Posterior cingulate gyrus (tissue), 11 donors: ENCODE data around the gene CS.
"Not testable (repeated sequence)": the region's sequence is repeated elsewhere in the genome, so short reads cannot be mapped to it uniquely, and the experiment has no call there.

Source experiments
- DNase-seq, 10 donors: peaks; one replicate each; pipeline versions ENCODE4 v3.0.0 to v3.0.0-alpha.2; 2020 to 2021; ENCODE audit warnings: mixed read lengths in 3 of 10
- intact Hi-C: fragments of 100-400 bp; cut with DNase I; formaldehyde crosslinking; loops from one replicate; pipeline ENCODE4 v1.15.1; 2023

The CS gene

DNA sequence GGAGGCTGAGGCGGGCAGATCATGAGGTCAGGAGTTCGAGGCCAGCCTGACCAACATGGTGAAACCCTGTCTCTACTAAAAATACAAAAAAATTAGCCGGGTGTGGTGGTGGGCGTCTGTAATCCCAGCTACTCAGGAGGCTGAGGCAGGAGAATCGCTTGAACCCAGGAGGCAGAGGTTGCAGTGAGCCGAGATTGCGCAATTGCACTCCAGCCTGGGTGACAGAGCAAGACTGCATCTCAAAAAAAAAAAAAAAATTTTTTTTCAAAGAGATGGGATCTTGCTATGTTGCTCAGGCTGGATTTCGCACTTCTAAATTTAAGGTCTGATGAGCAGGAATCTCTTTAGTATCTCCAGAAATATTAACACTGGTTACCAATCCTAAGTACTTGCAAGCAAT is 21.5 kb upstream of the CS start:
- DNase-seq, intact Hi-C loops: not testable (repeated sequence)

DNA sequence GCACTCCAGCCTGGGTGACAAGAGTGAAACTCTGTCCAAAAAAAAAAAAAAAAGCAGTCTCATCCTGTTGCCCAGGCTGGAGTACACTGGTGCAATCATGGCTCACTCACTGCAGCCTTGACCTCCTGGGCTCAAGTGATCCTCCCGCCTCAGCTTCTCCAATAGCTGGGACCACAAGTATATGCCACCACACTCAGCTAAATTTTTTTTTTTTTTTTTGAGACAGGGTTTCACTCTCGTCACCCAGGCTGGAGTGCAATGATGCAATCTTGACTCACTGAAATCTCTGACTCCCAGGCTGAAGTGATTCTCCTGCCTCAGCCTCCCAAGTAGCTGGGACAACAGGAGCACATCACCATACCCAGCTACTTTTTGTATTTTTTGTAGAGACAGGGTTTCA is 20.9 kb upstream of the CS start:
- intact Hi-C loops = no loop called here
- peak in 1 of 10 donors; percentile 31 for DNase-seq

DNA sequence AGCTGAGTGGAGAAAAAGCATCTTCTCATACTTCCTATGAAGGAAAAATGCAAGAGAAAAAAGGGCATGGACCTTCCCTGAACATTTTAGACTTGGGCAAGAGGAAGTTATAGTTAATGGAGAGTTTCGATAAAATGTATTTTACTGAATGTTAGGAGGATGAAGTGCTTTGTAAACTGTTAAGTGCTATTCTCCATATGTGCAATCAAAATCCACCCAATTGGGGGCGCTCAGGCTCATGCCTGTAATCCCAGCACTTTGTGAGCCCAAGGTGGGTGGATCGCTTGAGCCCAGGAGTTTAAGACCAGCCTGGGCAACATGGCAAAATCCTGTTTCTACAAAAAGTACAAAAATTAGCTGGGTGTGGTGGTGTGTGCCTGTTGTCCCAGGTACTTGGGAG is 17.5 kb upstream of the CS start:
- intact Hi-C loops = loop anchor here (5.0 kb wide), 1 partner anchor 145 kb away; no protein-coding TSS in a partner anchor
- no peak for DNase-seq

GRCh38 chr12:56315622-56316473 is 15.7 kb upstream of the CS start, which contains the start of gene CNPY2:
TSS of gene CNPY2 (minus strand) at chr12:56315988. CDS start at chr12:56315217, 771 bp downstream.
- peak; percentile 81 to 99 (median 93) for DNase-seq
- intact Hi-C loops = loop anchor here (5.0 kb wide), 1 partner anchor 146 kb away; no protein-coding TSS in a partner anchor

- DNase-seq = peak in 6 of 10 donors; percentile 17 to 92 (median 56)
- intact Hi-C loops = loop anchor here (5.0 kb wide), 1 partner anchor 147 kb away; no protein-coding TSS in a partner anchor
These were observed 15.1 kb upstream of the CS start for GRCh38 chr12:56315249-56315621.

- intact Hi-C loops = no loop called here
- DNase-seq = peak in 1 of 10 donors; percentile 9
These were observed 10.9 kb upstream of the CS start for GRCh38 chr12:56311003-56311402.

- peak in 1 of 10 donors; percentile 7 for DNase-seq
These were observed 8.6 kb upstream of the CS start for GRCh38 chr12:56308714-56309113.

GRCh38 chr12:56307221-56307965 is 7.3 kb upstream of the CS start:
- DNase-seq = no peak
- intact Hi-C loops = no loop called here

More at GRCh38 chr12:56308714-56309113, 8.6 kb upstream of the CS start:
- intact Hi-C loops = no loop called here

DNA sequence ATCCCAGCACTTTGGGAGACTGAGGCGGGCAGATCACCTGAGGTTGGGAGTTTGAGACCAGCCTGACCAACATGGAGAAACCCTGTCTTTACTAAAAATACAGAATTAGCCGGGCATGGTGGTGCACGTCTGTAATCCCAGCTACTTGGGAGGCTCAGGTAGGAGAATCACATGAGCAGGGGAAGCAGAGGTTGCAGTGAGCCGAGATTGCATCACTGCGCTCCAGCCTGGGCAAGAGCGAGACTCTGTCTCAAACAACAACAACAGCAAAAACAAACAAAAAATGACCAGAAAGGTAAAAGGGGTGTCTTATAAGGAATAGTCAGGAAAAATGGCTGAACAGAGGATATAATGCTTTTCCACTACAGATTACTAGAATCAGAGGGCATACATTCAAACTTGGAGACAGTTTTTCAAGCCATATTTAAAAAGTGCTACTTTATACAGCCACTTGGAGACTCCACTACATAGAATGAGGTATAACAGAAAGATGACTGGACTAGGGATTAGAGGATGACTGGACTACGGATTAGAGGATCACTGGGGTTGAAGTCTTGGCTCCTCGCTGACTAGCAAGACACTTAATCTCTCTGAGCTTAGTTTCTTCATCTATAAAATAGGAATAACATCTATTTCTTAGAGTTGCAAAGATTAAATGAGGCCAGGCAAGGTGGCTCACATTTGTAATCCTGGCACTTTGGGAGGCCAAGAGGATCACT is 4.9 kb upstream of the CS start:
- intact Hi-C loops = no loop called here
- no peak for DNase-seq

DNA sequence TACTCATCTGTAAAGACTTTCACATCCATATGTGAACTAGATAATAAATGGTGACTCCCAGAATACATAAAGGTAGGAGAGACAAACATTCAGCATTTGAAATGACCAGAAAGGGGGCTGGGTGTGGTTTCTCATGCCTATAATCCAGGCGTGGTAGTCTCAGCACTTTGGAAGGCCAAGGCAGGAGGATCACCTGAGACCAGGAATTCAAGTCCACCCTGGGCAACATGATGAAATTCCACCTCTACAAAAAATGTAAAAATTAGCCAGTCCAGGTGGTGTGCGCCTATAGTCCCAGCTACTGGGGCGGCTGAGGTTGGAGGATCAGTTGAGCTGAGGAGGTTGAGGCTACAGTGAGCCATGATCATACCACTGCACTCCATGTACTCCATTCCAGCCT is 4.1 kb upstream of the CS start:
- DNase-seq = no peak
- intact Hi-C loops = no loop called here

DNA sequence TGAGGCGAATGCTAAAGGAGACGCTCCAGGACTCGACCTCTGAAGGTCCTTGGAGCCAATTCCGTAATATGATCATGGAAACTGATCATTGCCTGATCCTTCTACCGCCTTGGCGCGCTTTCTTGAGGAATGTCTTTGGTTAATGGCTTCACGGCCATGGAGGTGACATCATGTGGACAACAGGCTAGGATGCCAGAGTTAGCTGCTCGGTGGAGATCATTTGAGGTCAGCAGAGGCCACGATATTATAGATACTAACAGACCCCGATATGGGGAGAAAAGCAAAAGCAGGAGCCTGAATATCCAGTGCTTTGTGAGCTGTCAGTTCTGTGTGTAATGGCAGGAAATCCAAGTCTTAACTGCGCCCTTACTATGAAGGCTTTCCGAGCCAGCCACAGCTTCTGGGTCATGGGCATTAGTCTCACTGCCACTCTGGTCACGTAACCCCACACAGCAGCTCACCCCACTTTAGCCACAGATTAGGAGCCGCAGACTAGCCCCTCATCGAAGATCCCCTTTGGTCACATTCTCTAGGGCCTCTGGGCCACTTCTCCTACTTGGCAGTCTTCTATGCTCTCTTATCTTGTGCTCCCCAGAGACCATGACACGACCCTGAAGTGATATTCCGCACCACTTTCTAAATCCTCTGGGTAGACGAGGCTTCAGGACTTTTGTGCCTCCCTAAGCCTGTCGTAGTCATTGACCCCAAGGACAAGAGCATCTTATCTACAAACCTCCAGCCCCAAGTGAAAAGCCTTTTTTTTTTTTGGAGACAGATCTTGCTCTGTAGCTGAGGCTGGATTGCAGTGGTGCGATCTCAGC is 724 bp upstream of the CS start:
- intact Hi-C loops = no loop called here
- DNase-seq = no peak

GRCh38 chr12:56299308-56299852 is 750 bp downstream of the CS start:
- intact Hi-C loops = no loop called here

DNA sequence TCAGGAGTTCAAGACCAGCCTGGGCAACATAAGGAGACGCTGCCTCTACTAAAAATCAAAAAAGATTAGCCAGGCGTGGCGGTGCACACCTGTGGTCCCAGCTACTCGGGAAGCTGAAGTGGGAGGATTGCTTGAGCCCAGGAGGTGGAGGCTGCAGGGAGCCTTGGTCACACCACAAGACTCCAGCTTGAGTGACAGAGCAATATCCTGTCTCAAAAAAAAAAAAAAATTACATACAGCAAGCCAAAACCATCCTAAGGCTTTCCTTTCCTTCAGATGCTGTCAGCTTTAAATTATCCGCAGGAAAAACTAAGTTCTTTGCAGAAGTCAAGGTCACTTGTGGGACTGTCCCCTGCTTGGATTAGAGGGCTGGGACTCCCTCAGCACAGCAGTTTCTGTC is 1.3 kb downstream of the CS start:
- intact Hi-C loops = no loop called here

More at GRCh38 chr12:56299308-56299852, 750 bp downstream of the CS start:
- peak in 1 of 10 donors; percentile 79 for DNase-seq

DNA sequence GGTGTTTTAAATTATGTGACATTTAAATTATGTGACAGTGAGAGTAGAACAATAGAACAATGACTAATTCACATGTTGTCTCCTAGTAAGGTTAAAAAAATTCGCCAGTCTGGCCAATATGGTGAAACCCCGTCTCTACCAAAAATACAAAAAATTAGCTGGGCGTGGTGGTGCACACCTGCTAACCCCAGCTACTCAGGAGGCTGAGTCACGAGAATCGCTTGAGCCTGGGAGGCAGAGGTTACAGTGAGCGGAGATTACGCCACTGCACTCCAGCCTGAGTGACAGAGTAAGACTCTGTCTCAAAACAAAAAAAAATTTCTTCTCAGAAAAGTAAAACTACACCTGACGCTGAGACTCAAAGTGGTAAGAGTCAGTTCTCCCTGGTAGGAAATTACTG is 2.7 kb downstream of the CS start:
- intact Hi-C loops = no loop called here
- no peak for DNase-seq

More for the DNA sequence above, 1.3 kb downstream of the CS start:
- no peak for DNase-seq

GRCh38 chr12:56296295-56296694 is 3.8 kb downstream of the CS start:
- intact Hi-C loops = no loop called here

DNA sequence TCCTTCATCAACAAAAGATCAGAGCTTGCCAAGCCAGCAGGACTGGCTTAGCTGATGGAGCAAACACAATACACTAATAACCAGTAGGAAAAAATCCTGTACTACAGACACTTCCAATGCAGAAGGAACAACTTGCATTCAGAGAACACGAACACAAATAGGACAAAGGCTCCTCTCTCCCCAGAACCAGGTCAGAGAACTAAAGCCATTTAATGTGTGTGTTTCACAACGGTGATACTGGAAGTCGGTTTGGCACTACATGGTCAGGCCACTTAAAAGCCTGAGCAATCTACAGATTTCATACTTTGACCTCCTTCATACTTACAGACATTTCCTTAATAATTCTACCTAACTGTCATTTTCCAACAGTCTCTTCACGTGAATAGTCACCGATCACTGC is 6.3 kb downstream of the CS start:
- intact Hi-C loops = no loop called here

More at GRCh38 chr12:56296295-56296694, 3.8 kb downstream of the CS start:
- DNase-seq = no peak

DNA sequence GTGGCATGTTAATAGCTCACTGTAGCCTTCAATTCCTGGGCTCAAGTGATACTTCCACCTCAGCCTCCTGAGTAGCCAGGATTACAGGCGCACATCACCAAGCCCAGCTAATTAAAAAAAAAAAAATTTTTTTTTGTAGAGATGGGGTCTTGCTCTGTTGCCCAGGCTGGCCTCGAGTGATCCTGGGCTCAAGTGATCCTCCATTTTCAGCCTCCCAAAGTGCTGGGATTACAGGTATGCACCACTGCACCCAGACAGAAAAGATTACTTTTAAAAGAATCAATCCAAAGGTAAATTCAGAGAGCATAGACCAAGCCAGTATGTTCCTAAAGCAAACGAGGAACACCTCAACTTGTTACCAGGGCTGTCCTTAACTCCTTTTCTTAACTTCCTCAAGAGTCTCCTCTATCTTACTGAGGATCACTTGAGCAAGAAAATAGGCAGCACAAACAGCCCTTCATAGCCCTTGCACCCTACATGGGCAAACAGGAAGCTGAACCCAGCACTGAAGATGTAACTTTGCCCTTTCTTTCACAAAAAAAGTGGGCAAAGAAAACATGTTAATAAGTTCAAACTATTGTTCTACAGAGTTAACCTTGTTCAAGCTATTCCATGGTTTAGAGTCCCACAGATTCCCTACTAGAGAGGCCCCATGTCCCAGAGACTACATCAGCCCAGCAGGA is 11.3 kb downstream of the CS start:
- no peak for DNase-seq
- intact Hi-C loops = no loop called here

More for the DNA sequence above, 6.3 kb downstream of the CS start:
- DNase-seq = no peak

DNA sequence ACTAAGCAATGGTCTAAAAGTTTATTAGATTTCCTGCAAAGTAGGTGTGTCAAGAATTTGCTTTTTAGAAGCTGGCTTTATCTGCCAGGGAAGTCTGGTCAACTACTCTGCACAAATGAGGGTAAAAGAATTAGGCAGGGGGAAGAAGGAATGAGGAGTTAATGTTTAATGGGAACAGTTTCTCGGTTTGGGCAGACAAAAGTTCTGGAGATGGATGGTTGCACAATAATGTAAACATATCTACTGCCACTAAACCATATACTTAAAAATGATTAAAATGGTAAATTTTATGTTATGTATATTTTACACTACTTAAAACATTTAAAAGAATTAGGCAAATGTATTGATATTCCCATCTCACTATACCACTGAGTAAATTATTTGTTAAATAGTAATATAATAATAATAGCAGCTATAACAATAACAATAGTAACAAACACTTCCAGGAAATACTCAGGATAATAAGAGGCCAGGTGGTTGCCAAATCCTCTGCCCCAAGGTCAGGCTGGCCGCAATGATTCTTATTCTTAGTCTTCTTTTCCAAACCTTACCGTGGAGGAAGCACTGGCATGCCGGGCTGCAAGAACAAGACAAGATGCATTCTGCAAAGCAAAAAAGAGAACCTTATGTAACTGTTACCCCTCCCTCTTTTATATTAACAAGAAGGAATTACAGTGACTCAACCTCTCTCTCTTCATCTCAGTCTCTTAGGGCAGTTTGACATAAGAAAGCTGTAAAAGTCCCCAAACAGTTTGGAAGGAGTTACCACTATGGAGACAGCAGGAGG is 13.9 kb downstream of the CS start:
- no peak for DNase-seq
- intact Hi-C loops = no loop called here
